AG09319 (cell line): ENCODE measurements around the gene CDH13.

Experiments used
- DNase-seq: peaks from one replicate; pipeline ENCODE4 v3.0.0-alpha.2; 2010; ENCODE audit warnings: low read depth; ENCODE audit errors: extremely low read depth
- TF ChIP-seq, protein P1 (sequence below): IDR thresholded peaks from 2 replicates; pipeline ENCODE4 v1.5.1; 2011; ENCODE audit warnings: low read depth, mild to moderate bottlenecking, inconsistent platforms, low read length, moderate library complexity

The CDH13 gene

DNA sequence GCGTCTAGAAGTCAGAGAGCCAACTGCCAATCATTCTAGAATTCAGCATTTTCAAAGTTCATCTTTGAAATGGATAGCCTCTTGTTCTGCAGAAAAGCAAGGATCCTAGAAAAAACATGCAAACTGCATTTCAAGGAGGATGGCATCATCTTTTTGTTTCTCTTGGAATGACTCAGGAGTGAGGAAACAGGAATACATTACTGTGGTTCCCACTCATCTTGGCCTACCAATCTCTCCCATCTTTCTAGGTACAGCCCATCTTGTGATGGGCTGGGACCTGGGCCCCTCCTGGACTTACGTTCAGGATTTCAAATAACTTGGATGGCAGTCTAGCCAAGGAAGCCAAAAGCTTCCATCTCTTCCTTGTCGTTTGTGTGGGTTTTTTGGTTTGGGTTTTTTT is 363.4 kb downstream of the CDH13 start:
- TF ChIP-seq, protein P1, sequence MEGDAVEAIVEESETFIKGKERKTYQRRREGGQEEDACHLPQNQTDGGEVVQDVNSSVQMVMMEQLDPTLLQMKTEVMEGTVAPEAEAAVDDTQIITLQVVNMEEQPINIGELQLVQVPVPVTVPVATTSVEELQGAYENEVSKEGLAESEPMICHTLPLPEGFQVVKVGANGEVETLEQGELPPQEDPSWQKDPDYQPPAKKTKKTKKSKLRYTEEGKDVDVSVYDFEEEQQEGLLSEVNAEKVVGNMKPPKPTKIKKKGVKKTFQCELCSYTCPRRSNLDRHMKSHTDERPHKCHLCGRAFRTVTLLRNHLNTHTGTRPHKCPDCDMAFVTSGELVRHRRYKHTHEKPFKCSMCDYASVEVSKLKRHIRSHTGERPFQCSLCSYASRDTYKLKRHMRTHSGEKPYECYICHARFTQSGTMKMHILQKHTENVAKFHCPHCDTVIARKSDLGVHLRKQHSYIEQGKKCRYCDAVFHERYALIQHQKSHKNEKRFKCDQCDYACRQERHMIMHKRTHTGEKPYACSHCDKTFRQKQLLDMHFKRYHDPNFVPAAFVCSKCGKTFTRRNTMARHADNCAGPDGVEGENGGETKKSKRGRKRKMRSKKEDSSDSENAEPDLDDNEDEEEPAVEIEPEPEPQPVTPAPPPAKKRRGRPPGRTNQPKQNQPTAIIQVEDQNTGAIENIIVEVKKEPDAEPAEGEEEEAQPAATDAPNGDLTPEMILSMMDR = no peak

DNA sequence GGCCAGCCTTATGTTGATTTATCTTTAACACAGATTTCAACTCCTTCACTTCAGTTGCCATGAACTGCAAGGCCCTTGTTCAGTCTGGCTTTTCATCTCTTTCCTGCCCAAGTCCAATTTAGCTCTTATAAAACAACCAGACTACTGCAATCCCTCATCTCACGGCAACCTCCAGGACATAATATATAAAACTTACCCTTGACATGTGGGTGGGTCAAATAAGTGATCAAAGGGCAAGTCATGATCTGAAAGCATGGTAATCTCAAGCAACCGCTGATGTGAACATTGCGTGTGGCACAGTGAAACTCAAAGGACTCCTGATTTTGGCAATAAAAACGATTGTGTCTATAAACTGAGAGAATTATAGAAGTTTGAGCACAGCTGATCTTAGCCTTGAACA is 364.6 kb downstream of the CDH13 start:
- DNase-seq = no peak
- TF ChIP-seq, protein P1 = no peak

More for the DNA sequence above, 363.4 kb downstream of the CDH13 start:
- DNase-seq = no peak

DNA sequence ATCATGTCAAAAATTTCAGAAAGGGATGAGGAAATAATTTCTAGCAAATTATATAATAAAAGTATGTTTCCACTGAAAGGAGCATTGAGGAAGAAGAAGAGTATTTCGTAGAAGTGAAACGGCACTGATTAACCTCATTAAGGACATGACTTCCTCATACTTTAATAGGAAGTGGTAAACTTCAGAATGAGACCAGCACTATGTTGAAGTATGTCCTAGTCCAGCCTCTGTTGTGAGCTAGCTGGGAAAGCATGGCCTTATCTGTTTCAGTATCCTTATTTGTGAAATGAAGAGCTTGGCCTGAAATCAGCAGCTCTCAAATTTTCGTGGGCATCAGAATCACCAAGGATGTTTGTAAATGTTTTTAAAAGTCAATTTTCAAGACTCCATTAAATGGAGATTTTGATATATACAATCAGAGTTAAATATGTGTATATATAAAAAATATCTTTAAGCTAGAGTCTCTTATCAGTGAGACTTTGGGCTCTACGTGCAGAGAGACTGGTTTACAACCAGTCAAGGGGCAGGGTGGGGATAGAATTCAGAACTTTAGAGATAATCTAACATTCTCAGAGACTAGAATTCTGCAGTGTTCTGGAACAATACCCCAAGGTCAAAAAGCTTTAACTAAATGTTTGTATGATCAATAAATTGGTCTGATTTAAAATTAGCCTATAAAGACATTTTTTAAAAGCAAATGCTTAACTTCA is 365.4 kb downstream of the CDH13 start:
- DNase-seq = no peak
- TF ChIP-seq, protein P1 = no peak

DNA sequence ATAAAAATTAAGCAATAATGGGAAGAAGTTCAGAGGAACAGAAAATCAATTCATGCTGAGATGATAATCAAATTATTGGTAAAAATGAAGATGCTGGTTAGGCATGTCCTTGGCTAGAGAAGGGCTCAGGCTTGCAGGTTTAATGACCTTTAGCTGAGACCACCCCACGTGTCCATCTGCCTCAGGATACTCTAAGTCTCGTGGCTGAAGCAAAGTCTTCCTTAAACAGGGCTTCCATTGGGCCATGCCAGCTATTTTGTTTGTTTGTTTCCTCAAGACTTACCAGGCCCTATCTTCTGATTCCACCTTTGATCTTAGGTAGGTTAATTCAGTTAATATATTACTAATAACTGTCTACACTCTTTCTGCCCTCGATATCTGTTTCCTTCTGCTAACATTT is 366.0 kb downstream of the CDH13 start:
- TF ChIP-seq, protein P1 = no peak

DNA sequence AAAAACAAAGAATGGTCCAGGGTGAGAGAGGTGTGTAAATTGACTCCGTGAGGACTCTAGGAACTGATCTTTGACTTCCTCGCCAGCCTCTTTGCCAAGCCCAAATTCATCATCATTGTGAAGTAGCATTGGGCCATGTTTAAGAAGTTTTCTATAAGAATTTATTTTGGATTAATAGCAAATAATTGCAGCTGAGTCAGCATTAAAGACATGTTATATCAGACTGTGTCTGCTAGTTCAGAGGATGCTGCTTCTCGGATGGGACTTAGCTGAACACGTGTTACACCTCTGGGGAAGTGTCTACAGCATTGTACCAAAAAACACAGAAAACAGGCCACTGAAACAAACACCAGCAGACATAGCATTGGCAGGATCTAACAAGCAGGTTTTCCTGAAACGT is 366.6 kb downstream of the CDH13 start:
- no peak for DNase-seq
- TF ChIP-seq, protein P1 = no peak

More for the DNA sequence above, 366.0 kb downstream of the CDH13 start:
- DNase-seq = no peak

DNA sequence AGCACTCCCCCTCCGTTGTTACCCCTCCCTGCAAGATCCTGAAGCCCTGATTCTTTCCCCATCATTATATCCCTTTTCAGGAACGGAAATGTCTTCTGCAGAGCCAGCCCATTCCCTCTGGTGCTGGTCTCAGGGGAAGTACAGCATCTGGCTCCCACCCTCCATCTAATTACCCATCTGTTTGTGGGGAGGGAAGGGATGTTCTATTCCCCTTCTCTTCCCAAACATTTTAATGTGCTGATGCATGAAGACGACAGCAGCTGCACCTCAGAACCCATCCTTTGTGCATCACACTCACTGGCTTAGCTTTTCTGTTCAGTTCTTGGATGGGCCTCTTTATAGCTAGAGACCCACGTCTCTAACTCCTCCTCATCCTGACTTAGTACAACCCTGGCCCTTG is 367.2 kb downstream of the CDH13 start:
- TF ChIP-seq, protein P1 = no peak
- DNase-seq = no peak

DNA sequence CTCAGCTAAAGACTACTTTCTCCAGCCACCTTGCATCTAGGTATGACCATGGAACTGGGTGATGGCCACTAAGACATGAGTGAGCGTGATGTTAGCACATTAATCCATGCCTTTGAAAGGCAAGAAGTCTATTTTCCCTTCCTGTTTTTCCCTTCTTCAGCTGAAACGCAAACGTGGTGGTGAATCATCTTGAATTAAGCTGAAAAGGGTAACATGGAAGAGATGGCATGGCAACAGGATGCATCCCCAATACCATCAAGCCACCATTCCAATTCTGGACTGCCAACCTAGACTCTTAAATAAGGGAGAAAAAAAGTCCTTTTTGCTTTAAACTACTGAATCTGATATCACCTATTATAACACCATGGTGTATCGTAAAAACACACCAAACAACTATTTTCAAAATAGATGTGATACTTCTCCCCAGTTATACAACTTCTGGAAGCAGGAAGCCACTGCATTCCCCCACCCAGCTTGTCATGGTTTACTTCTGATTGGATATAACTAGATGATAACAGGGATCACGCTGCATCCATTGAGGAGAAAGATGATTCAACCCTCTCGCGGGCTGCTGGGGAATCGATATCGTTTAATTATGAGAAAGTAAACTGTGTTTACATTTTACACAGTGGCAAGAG is 368.6 kb downstream of the CDH13 start:
- TF ChIP-seq, protein P1 = no peak
- DNase-seq = no peak
